ENCODE results near the gene GRHL1. TPM values are rescaled to one million over a fixed set of nuclear protein-coding genes. Genes with fewer than 3 reads are reported as not detected.

GRHL1 gene
- total and polyA plus RNA-seq, 9 of the 15 experiments (the other 6 are each of a cell fraction or from before 2014, with no cell fraction given) = 1.7 to 6.1 (median 4.7) TPM

GRCh38 chr2:10019602-10020400 lies 68.3 kb downstream of the GRHL1 start (continued):
- TF ChIP-seq ZBTB7A (IDR thresholded peaks at IDR 0.05; ENCODE audit: borderline replicate concordance, control insufficient read depth, low read depth, low read length) = peak; percentile 17; the same call in 1 of the 2 replicates
- TF ChIP-seq BHLHE40 (IDR thresholded peaks at IDR 0.05; ENCODE audit: low read length) = peak; percentile 89
- TF ChIP-seq, protein P1, sequence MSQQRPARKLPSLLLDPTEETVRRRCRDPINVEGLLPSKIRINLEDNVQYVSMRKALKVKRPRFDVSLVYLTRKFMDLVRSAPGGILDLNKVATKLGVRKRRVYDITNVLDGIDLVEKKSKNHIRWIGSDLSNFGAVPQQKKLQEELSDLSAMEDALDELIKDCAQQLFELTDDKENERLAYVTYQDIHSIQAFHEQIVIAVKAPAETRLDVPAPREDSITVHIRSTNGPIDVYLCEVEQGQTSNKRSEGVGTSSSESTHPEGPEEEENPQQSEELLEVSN (IDR thresholded peaks at IDR 0.05; ENCODE audit: borderline replicate concordance in 1 of 2, extremely low read depth in 1 of 2, insufficient read depth in 1 of 2, insufficient read length in 1 of 2, low read depth in 1 of 2, low read length in 1 of 2, poor library complexity in 1 of 2, severe bottlenecking in 1 of 2) = peak; percentile 73 to 77
- no peak for TF ChIP-seq ZNF121 (CRISPR knock-in tag; conservative IDR thresholded peaks at IDR 0.05)
- TF ChIP-seq L3MBTL2 (IDR thresholded peaks at IDR 0.05) = peak; percentile 96
- TF ChIP-seq, protein P2, sequence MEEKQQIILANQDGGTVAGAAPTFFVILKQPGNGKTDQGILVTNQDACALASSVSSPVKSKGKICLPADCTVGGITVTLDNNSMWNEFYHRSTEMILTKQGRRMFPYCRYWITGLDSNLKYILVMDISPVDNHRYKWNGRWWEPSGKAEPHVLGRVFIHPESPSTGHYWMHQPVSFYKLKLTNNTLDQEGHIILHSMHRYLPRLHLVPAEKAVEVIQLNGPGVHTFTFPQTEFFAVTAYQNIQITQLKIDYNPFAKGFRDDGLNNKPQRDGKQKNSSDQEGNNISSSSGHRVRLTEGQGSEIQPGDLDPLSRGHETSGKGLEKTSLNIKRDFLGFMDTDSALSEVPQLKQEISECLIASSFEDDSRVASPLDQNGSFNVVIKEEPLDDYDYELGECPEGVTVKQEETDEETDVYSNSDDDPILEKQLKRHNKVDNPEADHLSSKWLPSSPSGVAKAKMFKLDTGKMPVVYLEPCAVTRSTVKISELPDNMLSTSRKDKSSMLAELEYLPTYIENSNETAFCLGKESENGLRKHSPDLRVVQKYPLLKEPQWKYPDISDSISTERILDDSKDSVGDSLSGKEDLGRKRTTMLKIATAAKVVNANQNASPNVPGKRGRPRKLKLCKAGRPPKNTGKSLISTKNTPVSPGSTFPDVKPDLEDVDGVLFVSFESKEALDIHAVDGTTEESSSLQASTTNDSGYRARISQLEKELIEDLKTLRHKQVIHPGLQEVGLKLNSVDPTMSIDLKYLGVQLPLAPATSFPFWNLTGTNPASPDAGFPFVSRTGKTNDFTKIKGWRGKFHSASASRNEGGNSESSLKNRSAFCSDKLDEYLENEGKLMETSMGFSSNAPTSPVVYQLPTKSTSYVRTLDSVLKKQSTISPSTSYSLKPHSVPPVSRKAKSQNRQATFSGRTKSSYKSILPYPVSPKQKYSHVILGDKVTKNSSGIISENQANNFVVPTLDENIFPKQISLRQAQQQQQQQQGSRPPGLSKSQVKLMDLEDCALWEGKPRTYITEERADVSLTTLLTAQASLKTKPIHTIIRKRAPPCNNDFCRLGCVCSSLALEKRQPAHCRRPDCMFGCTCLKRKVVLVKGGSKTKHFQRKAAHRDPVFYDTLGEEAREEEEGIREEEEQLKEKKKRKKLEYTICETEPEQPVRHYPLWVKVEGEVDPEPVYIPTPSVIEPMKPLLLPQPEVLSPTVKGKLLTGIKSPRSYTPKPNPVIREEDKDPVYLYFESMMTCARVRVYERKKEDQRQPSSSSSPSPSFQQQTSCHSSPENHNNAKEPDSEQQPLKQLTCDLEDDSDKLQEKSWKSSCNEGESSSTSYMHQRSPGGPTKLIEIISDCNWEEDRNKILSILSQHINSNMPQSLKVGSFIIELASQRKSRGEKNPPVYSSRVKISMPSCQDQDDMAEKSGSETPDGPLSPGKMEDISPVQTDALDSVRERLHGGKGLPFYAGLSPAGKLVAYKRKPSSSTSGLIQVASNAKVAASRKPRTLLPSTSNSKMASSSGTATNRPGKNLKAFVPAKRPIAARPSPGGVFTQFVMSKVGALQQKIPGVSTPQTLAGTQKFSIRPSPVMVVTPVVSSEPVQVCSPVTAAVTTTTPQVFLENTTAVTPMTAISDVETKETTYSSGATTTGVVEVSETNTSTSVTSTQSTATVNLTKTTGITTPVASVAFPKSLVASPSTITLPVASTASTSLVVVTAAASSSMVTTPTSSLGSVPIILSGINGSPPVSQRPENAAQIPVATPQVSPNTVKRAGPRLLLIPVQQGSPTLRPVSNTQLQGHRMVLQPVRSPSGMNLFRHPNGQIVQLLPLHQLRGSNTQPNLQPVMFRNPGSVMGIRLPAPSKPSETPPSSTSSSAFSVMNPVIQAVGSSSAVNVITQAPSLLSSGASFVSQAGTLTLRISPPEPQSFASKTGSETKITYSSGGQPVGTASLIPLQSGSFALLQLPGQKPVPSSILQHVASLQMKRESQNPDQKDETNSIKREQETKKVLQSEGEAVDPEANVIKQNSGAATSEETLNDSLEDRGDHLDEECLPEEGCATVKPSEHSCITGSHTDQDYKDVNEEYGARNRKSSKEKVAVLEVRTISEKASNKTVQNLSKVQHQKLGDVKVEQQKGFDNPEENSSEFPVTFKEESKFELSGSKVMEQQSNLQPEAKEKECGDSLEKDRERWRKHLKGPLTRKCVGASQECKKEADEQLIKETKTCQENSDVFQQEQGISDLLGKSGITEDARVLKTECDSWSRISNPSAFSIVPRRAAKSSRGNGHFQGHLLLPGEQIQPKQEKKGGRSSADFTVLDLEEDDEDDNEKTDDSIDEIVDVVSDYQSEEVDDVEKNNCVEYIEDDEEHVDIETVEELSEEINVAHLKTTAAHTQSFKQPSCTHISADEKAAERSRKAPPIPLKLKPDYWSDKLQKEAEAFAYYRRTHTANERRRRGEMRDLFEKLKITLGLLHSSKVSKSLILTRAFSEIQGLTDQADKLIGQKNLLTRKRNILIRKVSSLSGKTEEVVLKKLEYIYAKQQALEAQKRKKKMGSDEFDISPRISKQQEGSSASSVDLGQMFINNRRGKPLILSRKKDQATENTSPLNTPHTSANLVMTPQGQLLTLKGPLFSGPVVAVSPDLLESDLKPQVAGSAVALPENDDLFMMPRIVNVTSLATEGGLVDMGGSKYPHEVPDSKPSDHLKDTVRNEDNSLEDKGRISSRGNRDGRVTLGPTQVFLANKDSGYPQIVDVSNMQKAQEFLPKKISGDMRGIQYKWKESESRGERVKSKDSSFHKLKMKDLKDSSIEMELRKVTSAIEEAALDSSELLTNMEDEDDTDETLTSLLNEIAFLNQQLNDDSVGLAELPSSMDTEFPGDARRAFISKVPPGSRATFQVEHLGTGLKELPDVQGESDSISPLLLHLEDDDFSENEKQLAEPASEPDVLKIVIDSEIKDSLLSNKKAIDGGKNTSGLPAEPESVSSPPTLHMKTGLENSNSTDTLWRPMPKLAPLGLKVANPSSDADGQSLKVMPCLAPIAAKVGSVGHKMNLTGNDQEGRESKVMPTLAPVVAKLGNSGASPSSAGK (IDR thresholded peaks at IDR 0.05) = peak; percentile 73

Data from K562 (cell line).